GM12801 (cell line): ENCODE measurements around the gene HDDC2.

Experiments
- CTCF ChIP-seq: IDR thresholded peaks from one replicate; pipeline ENCODE4 v1.5.1; 2011; ENCODE audit warnings: control low read depth; ENCODE audit not compliant: insufficient read length; ENCODE audit errors: extremely low read depth

The HDDC2 gene, protein sequence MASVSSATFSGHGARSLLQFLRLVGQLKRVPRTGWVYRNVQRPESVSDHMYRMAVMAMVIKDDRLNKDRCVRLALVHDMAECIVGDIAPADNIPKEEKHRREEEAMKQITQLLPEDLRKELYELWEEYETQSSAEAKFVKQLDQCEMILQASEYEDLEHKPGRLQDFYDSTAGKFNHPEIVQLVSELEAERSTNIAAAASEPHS

GRCh38 chr6:125301435-125302391, at the start of gene HDDC2:
TSS of gene HDDC2 (minus strand) at chr6:125301967. CDS start at chr6:125301932, 35 bp downstream.
- no peak for TF ChIP-seq CTCF

GRCh38 chr6:125346926-125347563, 45.3 kb upstream of the HDDC2 start:
- TF ChIP-seq CTCF: no peak

DNA sequence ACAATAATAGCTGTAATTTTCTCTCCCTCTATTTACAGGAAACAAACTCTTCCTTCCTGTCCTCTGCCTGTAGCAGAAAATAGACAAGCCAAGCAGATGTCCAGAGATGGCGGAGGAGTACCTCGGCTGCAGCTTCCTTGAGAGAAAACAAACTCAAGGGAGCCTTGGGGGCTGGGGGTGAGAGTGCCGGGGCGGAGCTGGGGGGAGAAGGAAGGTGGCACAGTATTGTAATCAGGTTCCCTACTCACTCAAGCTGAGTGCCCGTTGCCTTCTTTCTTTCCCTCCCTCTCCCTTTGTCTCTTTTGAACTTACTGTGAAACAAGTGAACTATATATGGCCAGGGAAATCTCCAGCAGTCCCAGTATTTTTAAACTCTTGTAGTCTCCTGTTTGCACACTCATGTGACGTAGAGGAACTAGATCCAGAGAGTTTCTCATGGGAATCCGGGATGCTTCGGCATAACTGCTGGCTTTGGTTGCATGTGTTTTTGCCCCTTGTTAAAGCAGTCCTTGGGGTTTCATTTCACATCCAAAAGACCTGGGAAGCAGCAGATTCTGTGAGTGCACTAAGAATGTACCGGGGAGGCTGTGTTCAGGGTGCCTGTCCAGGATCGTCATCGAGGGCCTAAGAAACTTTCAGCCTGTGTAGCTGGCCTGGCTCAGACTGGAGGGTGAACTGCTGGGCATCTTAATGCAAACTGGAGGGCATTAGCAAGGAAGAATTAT, 44.6 kb upstream of the HDDC2 start:
- TF ChIP-seq CTCF: no peak

DNA sequence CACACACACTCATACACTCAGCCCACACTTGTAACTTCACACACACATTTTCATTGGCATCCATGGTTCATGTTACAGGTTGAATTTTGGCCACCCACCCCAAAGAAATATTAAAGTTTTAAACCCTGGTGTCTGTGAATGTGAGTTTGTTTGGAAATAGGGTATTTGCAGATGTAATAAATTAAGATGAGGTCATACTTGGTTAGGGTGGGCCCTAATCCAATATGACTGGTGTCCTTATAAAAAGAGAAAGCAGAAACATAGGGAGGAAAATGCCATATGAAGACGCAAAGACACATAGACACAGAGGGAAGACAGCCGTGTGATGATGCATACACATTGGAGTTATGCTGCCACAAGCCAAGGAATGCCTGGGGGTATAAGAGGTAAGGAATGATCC, 39.7 kb upstream of the HDDC2 start:
- TF ChIP-seq CTCF: no peak

GRCh38 chr6:125340991-125341390, 39.2 kb upstream of the HDDC2 start:
- no peak for TF ChIP-seq CTCF

- TF ChIP-seq CTCF: no peak
These were observed 38.5 kb upstream of the HDDC2 start for GRCh38 chr6:125340175-125340835.

GRCh38 chr6:125339653-125340052, 37.9 kb upstream of the HDDC2 start:
- no peak for TF ChIP-seq CTCF
